Panc1 (cell line): ENCODE data around the gene NHLRC2. TPM values are rescaled to one million over a fixed set of nuclear protein-coding genes. Genes with fewer than 3 reads are reported as not detected.
"Not testable (repeated sequence)": the region's sequence is repeated elsewhere in the genome, so short reads cannot be mapped to it uniquely, and the experiment has no call there.

ENCODE experiments used
- ATAC-seq: fragments of 200-7000 bp; cut with Tn5 transposase; 2 replicates; pipeline ENCODE4 v1.9.1; 2020; ENCODE audit warnings: mild to moderate bottlenecking, moderate library complexity
- BruUV-seq: library from RNA; stranded (reverse); fragments of 400-500 nt; replicated peaks from 2 replicates; lab custom pipeline; 2021; lab: Mats Ljungman, UMichigan
- CTCF ChIA-PET: fragments of 300-600 bp; sonication (Branson Sonifier 250); formaldehyde crosslinking; loops from one replicate; lab custom pipeline; 2022; ENCODE audit warnings: antibody characterized with exemption; lab: Charles Lee
- POLR2A ChIA-PET: fragments of 300-600 bp; sonication (Branson Sonifier 250); formaldehyde crosslinking; loops from one replicate; lab custom pipeline; 2022; ENCODE audit warnings: antibody characterized with exemption; lab: Charles Lee
- DNase-seq: peaks from one replicate; pipeline ENCODE4 v3.0.0-alpha.2; 2010; ENCODE audit warnings: low read depth, low spot score
- H3K27ac ChIP-seq: 2 replicates; pipeline ENCODE4 v1.5.1; 2011; ENCODE audit warnings: mild to moderate bottlenecking, low read length, inconsistent platforms
- H3K27me3 ChIP-seq: fragments of 200-500 bp; sonication (Bioruptor generic); 2 replicates; pipeline ENCODE4 v1.6.0; 2014; ENCODE audit warnings: low read length, inconsistent platforms; ENCODE audit not compliant: control insufficient read depth, insufficient read depth
- H3K36me3 ChIP-seq: fragments of 200-500 bp; sonication (Bioruptor generic); 2 replicates; pipeline ENCODE4 v1.5.1; 2014; ENCODE audit warnings: inconsistent platforms, mild to moderate bottlenecking, low read length, moderate library complexity; ENCODE audit not compliant: control insufficient read depth, insufficient read depth
- H3K4me1 ChIP-seq: 2 replicates; pipeline ENCODE4 v1.5.1; 2011; ENCODE audit warnings: inconsistent platforms, mild to moderate bottlenecking, low read length, moderate library complexity; ENCODE audit not compliant: control insufficient read depth, insufficient read depth
- H3K4me3 ChIP-seq, 2 experiments: 2 replicates each; pipeline ENCODE4 v1.5.1; 2011 to 2012; ENCODE audit warnings: low read depth in 2 of 2, low read length in 2 of 2, mild to moderate bottlenecking in 2 of 2, inconsistent platforms in 1 of 2, moderate library complexity in 1 of 2
- H3K9me3 ChIP-seq: fragments of 200-500 bp; sonication (Bioruptor generic); 2 replicates; pipeline ENCODE4 v1.5.1; 2014; ENCODE audit warnings: low read depth, mild to moderate bottlenecking, inconsistent platforms, low read length, moderate library complexity; ENCODE audit not compliant: control insufficient read depth, insufficient read depth
- CTCF ChIP-seq: fragments of 450-650 bp; IDR thresholded peaks from 2 replicates; pipeline ENCODE4 v1.5.1; 2017; ENCODE audit warnings: mild to moderate bottlenecking
- POLR2AphosphoS5 ChIP-seq: IDR thresholded peaks from 2 replicates; pipeline ENCODE4 v1.6.1; 2012; ENCODE audit warnings: mild to moderate bottlenecking, low read depth, low read length, moderate library complexity
- SIN3A ChIP-seq: IDR thresholded peaks from 2 replicates; pipeline ENCODE4 v1.6.1; 2012; ENCODE audit warnings: low read depth, mild to moderate bottlenecking, low read length, moderate library complexity, borderline replicate concordance; ENCODE audit not compliant: insufficient read depth
- TCF7L2 ChIP-seq: IDR thresholded peaks from 2 replicates; pipeline ENCODE4 v1.6.1; 2011; ENCODE audit warnings: mild to moderate bottlenecking, low read depth, low read length, inconsistent platforms
- in situ Hi-C: cut with HindIII; loops from 2 replicates; pipeline ENCODE4 v1.10.0; 2016; ENCODE audit warnings: low sequenced_read_pairs, low pct_unique_long_range_greater_than_20kb
- intact Hi-C: fragments of 100-400 bp; cut with micrococcal nuclease; formaldehyde crosslinking; loops from one replicate; pipeline ENCODE4 v1.10.0; 2022; ENCODE audit not compliant: unreplicated experiment
- total RNA-seq: library from RNA; stranded (reverse); gene quantifications from one replicate; pipeline ENCODE4 v1.2.1, GENCODE V29; 2021; ENCODE audit not compliant: unreplicated experiment
- TF ChIP-seq, protein P1 (sequence below), 2 experiments: IDR thresholded peaks; 2 replicates each; pipeline ENCODE4 v1.6.1; 2011 to 2012; ENCODE audit warnings: low read depth in 2 of 2, control low read depth in 1 of 2, low read length in 1 of 2, mild to moderate bottlenecking in 1 of 2, moderate library complexity in 1 of 2; ENCODE audit not compliant: insufficient read depth in 1 of 2

Gene NHLRC2
- total RNA-seq, 1 experiment from 2014 or later, result 47.3 TPM

DNA sequence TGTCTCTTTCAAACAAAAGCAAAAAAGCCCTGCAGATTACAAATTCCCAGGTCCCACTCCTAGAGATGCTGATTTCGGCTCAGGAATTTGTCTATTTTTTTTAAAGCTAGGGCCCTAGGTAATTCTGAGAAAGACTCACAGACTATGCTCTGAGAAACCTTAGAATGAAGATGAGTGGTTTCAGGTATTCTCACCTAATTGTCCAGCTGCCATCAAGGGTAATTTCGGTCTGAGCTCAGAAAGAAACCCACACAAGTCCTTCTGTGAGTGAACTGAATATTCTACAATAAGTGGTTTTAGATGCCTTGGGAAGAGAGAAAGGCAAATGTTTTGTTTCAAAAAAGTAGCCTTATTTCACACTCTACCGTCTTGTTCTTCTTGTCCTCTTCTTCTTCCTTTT is 46.3 kb upstream of the NHLRC2 start:
- H3K27me3 ChIP-seq, result peaks cover 7% of the 10 kb centered on the region; the same call in 1 of the 2 replicates
- ChIA-PET CTCF (no interaction called here), POLR2A (no interaction called here)
- ATAC-seq (no peak), DNase-seq (no peak)
- H3K9me3 ChIP-seq, result no peaks in the 10 kb centered on the region
- TF ChIP-seq, protein P1, sequence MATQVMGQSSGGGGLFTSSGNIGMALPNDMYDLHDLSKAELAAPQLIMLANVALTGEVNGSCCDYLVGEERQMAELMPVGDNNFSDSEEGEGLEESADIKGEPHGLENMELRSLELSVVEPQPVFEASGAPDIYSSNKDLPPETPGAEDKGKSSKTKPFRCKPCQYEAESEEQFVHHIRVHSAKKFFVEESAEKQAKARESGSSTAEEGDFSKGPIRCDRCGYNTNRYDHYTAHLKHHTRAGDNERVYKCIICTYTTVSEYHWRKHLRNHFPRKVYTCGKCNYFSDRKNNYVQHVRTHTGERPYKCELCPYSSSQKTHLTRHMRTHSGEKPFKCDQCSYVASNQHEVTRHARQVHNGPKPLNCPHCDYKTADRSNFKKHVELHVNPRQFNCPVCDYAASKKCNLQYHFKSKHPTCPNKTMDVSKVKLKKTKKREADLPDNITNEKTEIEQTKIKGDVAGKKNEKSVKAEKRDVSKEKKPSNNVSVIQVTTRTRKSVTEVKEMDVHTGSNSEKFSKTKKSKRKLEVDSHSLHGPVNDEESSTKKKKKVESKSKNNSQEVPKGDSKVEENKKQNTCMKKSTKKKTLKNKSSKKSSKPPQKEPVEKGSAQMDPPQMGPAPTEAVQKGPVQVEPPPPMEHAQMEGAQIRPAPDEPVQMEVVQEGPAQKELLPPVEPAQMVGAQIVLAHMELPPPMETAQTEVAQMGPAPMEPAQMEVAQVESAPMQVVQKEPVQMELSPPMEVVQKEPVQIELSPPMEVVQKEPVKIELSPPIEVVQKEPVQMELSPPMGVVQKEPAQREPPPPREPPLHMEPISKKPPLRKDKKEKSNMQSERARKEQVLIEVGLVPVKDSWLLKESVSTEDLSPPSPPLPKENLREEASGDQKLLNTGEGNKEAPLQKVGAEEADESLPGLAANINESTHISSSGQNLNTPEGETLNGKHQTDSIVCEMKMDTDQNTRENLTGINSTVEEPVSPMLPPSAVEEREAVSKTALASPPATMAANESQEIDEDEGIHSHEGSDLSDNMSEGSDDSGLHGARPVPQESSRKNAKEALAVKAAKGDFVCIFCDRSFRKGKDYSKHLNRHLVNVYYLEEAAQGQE (IDR thresholded peaks at IDR 0.05; ENCODE audit: insufficient read depth in 1 of 2, low read depth in 2 of 2, low read length in 1 of 2), result no peak
- TF ChIP-seq SIN3A, result no peak
- no peak for TF ChIP-seq POLR2AphosphoS5
- no peak for TF ChIP-seq TCF7L2
- TF ChIP-seq CTCF, result no peak
- H3K36me3 ChIP-seq, result no peaks in the 10 kb centered on the region
- no TSS peak for BruUV-seq
- no peak overlapping the region for H3K27ac ChIP-seq
- in situ Hi-C loops (no loop called here), intact Hi-C loops (no loop called here)
- H3K4me3 ChIP-seq, result no peak overlapping the region
- H3K4me1 ChIP-seq, result no peaks in the 10 kb centered on the region

- H3K27me3 ChIP-seq, H3K4me3 ChIP-seq, DNase-seq, H3K9me3 ChIP-seq, H3K27ac ChIP-seq, intact Hi-C loops, POLR2A ChIA-PET, ATAC-seq, H3K36me3 ChIP-seq, in situ Hi-C loops, H3K4me1 ChIP-seq, CTCF ChIA-PET, BruUV-seq: not testable (repeated sequence)
These were observed 39.8 kb upstream of the NHLRC2 start for GRCh38 chr10:113814700-113815099.

GRCh38 chr10:113819989-113820388 is 34.5 kb upstream of the NHLRC2 start:
- H3K4me1 ChIP-seq, result no peaks in the 10 kb centered on the region
- DNase-seq, result no peak
- TF ChIP-seq POLR2AphosphoS5 (no peak), TCF7L2 (no peak), CTCF (no peak), SIN3A (no peak)
- TF ChIP-seq, protein P1 (IDR thresholded peaks at IDR 0.05; ENCODE audit: insufficient read depth in 1 of 2, low read depth in 2 of 2, low read length in 1 of 2), result no peak
- ChIA-PET CTCF (interaction anchor here (0.5 to 0.6 kb wide), 3 partner anchors 84 to 1215 kb away, joined by 3 to 8 read pairs (median 3); no protein-coding TSS in a partner anchor), POLR2A (no interaction called here)
- intact Hi-C loops (no loop called here), in situ Hi-C loops (no loop called here)
- BruUV-seq, result no TSS peak
- no peak overlapping the region for H3K4me3 ChIP-seq
- H3K27ac ChIP-seq, result no peak overlapping the region
- 0 out of 2 replicates have a peak, but pooled peaks have one; percentile 34 for ATAC-seq
- no peaks in the 10 kb centered on the region for H3K27me3 ChIP-seq
- H3K36me3 ChIP-seq, result no peaks in the 10 kb centered on the region
- H3K9me3 ChIP-seq, result no peaks in the 10 kb centered on the region
